WERI-Rb-1 (cell line): Measurements from ENCODE around the gene CALN1.

ENCODE experiments used
- DNase-seq: peaks from one replicate; pipeline ENCODE4 v3.0.0-alpha.2; 2020
- H3K27ac ChIP-seq: fragments of 250-450 bp; sonication (Bioruptor Pico); 2 replicates; pipeline ENCODE4 v1.5.1; 2020; ENCODE audit warnings: mild to moderate bottlenecking, moderate library complexity
- H3K27me3 ChIP-seq: fragments of 250-450 bp; sonication (Bioruptor Pico); 2 replicates; pipeline ENCODE4 v1.5.1; 2021; ENCODE audit warnings: mild to moderate bottlenecking, low read depth, moderate library complexity; ENCODE audit not compliant: insufficient read depth, severe bottlenecking
- H3K36me3 ChIP-seq: fragments of 250-450 bp; sonication (Bioruptor Pico); 2 replicates; pipeline ENCODE4 v1.5.1; 2020; ENCODE audit warnings: mild to moderate bottlenecking, moderate library complexity
- H3K4me3 ChIP-seq: 2 replicates; pipeline ENCODE4 v1.5.1; 2011; ENCODE audit warnings: low read depth, mild to moderate bottlenecking, control low read depth, low read length
- H3K9me3 ChIP-seq: fragments of 250-450 bp; sonication (Bioruptor Pico); 2 replicates; pipeline ENCODE4 v1.5.1; 2021; ENCODE audit warnings: mild to moderate bottlenecking, moderate library complexity; ENCODE audit not compliant: severe bottlenecking
- TF ChIP-seq, protein P1 (sequence below): IDR thresholded peaks from 2 replicates; pipeline ENCODE4 v1.5.1; 2011; ENCODE audit warnings: low read depth, mild to moderate bottlenecking, control low read depth, inconsistent platforms, low read length

Gene CALN1

GRCh38 chr7:72334066-72334465 is 78.1 kb downstream of the CALN1 start:
- no peak overlapping the region for H3K27ac ChIP-seq
- DNase-seq, result no peak
- peaks cover 2% of the 10 kb centered on the region for H3K9me3 ChIP-seq
- H3K36me3 ChIP-seq, result no peaks in the 10 kb centered on the region
- TF ChIP-seq, protein P1, sequence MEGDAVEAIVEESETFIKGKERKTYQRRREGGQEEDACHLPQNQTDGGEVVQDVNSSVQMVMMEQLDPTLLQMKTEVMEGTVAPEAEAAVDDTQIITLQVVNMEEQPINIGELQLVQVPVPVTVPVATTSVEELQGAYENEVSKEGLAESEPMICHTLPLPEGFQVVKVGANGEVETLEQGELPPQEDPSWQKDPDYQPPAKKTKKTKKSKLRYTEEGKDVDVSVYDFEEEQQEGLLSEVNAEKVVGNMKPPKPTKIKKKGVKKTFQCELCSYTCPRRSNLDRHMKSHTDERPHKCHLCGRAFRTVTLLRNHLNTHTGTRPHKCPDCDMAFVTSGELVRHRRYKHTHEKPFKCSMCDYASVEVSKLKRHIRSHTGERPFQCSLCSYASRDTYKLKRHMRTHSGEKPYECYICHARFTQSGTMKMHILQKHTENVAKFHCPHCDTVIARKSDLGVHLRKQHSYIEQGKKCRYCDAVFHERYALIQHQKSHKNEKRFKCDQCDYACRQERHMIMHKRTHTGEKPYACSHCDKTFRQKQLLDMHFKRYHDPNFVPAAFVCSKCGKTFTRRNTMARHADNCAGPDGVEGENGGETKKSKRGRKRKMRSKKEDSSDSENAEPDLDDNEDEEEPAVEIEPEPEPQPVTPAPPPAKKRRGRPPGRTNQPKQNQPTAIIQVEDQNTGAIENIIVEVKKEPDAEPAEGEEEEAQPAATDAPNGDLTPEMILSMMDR, result peak; percentile 37; the same call in 1 of the 2 replicates
- peaks cover 50% of the 10 kb centered on the region for H3K27me3 ChIP-seq
- H3K4me3 ChIP-seq, result no peak overlapping the region

DNA sequence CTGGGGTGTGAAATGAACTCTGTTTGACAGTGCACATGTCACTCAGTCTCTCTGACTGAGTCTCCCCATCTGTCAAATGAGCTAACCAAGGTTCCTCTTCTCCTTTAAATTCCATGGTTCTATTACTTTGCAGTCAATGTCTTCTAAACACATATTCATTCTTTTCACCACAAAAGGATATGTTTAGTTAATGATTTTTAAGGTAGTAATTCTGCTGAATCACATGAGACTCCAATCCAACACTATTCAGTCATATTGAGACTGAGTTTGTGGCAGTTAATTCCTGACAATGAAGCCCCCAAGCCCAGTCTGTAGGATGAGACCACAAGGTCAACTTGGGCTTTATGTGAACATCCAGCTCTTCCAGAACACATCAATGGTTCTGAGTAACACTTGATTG is 85.3 kb downstream of the CALN1 start:
- Histone ChIP-seq H3K9me3 (peaks cover 2% of the 10 kb centered on the region), H3K4me3 (no peak overlapping the region), H3K27me3 (peaks cover 48% of the 10 kb centered on the region), H3K36me3 (no peaks in the 10 kb centered on the region), H3K27ac (no peak overlapping the region)
- TF ChIP-seq, protein P1, result no peak
- no peak for DNase-seq

GRCh38 chr7:72326365-72326764 is 85.8 kb downstream of the CALN1 start:
- DNase-seq, result no peak
- peaks cover 51% of the 10 kb centered on the region for H3K27me3 ChIP-seq
- H3K4me3 ChIP-seq, result no peak overlapping the region
- no peak overlapping the region for H3K27ac ChIP-seq
- TF ChIP-seq, protein P1, result no peak
- H3K36me3 ChIP-seq, result no peaks in the 10 kb centered on the region
- peaks cover 2% of the 10 kb centered on the region for H3K9me3 ChIP-seq

- H3K36me3 ChIP-seq, result no peaks in the 10 kb centered on the region
- no peak overlapping the region for H3K4me3 ChIP-seq
- H3K27me3 ChIP-seq, result peaks cover 55% of the 10 kb centered on the region
- TF ChIP-seq, protein P1, result no peak
- H3K27ac ChIP-seq, result no peak overlapping the region
- DNase-seq, result no peak
- H3K9me3 ChIP-seq, result no peaks in the 10 kb centered on the region
Measured at GRCh38 chr7:72325561-72325960, 86.6 kb downstream of the CALN1 start.

GRCh38 chr7:72321637-72322036 is 90.5 kb downstream of the CALN1 start:
- Histone ChIP-seq H3K36me3 (no peaks in the 10 kb centered on the region), H3K4me3 (no peak overlapping the region), H3K9me3 (no peaks in the 10 kb centered on the region), H3K27me3 (peaks cover 52% of the 10 kb centered on the region), H3K27ac (no peak overlapping the region)
- DNase-seq, result no peak
- TF ChIP-seq, protein P1, result no peak

- Histone ChIP-seq H3K27ac (no peak overlapping the region), H3K36me3 (no peaks in the 10 kb centered on the region), H3K9me3 (no peaks in the 10 kb centered on the region), H3K4me3 (no peak overlapping the region), H3K27me3 (peaks cover 51% of the 10 kb centered on the region)
- DNase-seq, result no peak
- TF ChIP-seq, protein P1, result no peak
Measured at GRCh38 chr7:72321081-72321480, 91.1 kb downstream of the CALN1 start.
